ENCODE results near the gene MEAK7. TPM values are rescaled to one million over a fixed set of nuclear protein-coding genes. Genes with fewer than 3 reads are reported as not detected.
"Not testable (repeated sequence)": the region's sequence is repeated elsewhere in the genome, so short reads cannot be mapped to it uniquely, and the experiment has no call there.

MEAK7 gene
- total RNA-seq, 1 experiment from 2014 or later, result 62.3 TPM

DNA sequence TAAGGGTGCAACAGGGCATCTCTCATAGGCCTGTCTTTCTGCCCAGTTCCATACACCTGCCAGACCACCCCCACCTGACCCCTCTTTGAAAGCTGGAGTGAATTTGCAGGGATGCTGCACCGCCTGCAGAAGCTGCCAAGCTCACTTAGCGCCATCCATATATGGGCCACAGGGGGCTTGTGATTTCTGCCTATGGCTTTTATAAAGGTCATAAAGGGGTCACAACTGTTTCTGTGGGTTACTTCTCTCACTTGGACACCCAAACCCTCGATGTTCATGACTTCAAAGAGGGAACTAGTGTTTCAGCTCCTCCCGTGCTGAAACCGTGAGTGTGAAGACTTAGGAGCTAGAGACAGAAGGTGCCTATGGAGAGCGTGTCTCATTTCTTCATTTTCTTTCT lies 23.9 kb upstream of the MEAK7 start:
- intact Hi-C loops (cut with micrococcal nuclease), result no loop called here
- POLR2A ChIA-PET, result no interaction called here
- Mint-ChIP-seq H3K27me3 (ENCODE audit: insufficient read depth, unreplicated experiment) (no peaks in the 10 kb centered on the region), H3K27ac (ENCODE audit: low read depth, unreplicated experiment) (no peak overlapping the region), H3K4me1 (ENCODE audit: insufficient read depth, unreplicated experiment) (peaks cover 19% of the 10 kb centered on the region), H3K9me3 (ENCODE audit: unreplicated experiment) (peaks cover 10% of the 10 kb centered on the region), H3K4me3 (ENCODE audit: unreplicated experiment) (no peak overlapping the region), H3K36me3 (ENCODE audit: insufficient read depth, unreplicated experiment) (no peaks in the 10 kb centered on the region)
- no TSS peak for BruUV-seq (replicated peaks)
- TF ChIP-seq CTCF (IDR thresholded peaks at IDR 0.05; ENCODE audit: unreplicated experiment), result no peak
- no peak for DNase-seq (ENCODE audit: unreplicated experiment)
- CTCF ChIA-PET, result interaction anchor here (0.7 to 1.6 kb wide), 4 partner anchors 16 to 198 kb away, joined by 3 to 7 read pairs (median 4); no protein-coding TSS in a partner anchor

DNA sequence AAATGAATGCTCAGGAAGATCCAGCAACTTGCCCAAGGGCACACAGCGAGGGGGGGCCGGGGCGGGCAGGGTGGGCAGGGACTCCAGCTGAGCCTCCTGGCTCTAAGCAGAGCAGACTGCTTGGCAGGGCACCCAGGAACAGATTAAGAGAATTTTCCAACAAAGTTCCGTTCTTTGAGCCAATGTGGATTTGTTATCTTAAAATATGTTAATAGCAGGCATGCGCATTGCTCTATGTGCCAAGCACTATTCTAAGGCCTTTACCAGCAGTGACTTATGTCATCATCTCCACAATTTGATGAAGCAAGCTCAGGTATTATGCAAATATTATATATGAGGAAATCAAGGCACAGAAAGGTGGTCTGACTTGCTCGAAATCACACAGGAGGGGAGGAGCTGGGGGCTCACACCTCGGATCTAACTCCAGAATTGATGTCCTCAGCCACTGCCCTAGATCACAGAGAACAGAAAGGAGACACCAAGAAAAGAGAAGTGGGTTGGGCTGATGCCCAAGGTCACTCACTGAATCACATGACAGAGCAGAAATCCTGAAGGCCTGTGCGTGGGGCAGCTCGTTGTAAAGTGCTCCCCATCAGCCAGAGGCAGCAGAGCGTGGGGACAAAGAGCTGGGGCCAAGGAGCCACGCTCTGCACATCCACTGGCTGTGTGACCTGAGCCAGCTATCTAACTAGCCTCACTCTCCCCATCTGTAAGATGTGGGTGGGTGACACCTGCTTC lies 23.2 kb upstream of the MEAK7 start:
- H3K36me3 Mint-ChIP-seq (ENCODE audit: insufficient read depth, unreplicated experiment), result no peaks in the 10 kb centered on the region
- H3K27me3 Mint-ChIP-seq (ENCODE audit: insufficient read depth, unreplicated experiment), result no peaks in the 10 kb centered on the region
- no peak overlapping the region for H3K4me3 Mint-ChIP-seq (ENCODE audit: unreplicated experiment)
- no peak for TF ChIP-seq CTCF (IDR thresholded peaks at IDR 0.05; ENCODE audit: unreplicated experiment)
- intact Hi-C loops (cut with micrococcal nuclease), result no loop called here
- peaks cover 10% of the 10 kb centered on the region for H3K9me3 Mint-ChIP-seq (ENCODE audit: unreplicated experiment)
- ChIA-PET POLR2A (interaction anchor here (0.6 kb wide), 1 partner anchor 9 kb away, joined by 3 read pairs; no protein-coding TSS in a partner anchor), CTCF (interaction anchor here (0.7 to 1.6 kb wide), 5 partner anchors 17 to 199 kb away, joined by 3 to 7 read pairs (median 4); no protein-coding TSS in a partner anchor)
- H3K27ac Mint-ChIP-seq (ENCODE audit: low read depth, unreplicated experiment), result no peak overlapping the region
- no peak for DNase-seq (ENCODE audit: unreplicated experiment)
- peaks cover 17% of the 10 kb centered on the region for H3K4me1 Mint-ChIP-seq (ENCODE audit: insufficient read depth, unreplicated experiment)
- BruUV-seq (replicated peaks), result no TSS peak

DNA sequence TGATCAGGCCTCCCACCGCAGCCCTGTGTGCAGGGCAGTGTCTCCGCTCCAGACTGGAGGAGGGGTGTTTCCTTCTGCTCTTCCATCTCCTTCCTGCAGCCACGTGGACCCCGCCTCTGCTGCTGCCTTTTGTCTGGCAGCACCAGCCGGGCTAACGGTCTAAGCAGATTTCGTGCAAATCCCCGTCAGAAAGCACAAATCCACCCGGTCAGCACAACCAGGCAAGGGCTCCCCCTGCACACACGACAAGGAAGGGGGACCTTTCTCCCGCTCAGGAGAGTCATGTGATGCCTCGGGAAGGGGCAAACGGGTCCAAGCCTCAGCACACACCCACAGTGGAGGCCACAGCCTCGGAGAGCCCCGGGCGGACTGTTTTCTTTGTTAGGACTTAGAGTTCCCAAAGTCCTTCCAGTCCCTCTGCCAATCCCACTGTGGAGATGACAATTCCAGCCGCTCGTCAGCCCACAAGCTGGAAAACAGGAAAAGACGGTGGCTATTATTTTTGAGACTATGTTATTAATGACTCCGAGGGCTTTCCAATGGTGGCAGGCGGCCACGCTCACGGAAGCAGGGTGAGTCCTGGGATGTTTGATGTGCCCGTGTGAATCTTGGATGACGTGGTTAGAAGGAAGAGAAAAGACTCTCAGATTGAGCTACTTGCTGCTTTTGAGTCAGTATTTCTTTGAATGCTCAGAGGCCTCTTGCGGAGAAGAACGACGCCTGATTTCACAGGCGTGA lies 22.5 kb upstream of the MEAK7 start:
- ChIA-PET CTCF (interaction anchor here (0.6 to 1.6 kb wide), 5 partner anchors 16 to 540 kb away, joined by 3 to 7 read pairs (median 4); no protein-coding TSS in a partner anchor), POLR2A (interaction anchor here (0.6 kb wide), 1 partner anchor 9 kb away, joined by 3 read pairs; no protein-coding TSS in a partner anchor)
- Mint-ChIP-seq H3K36me3 (ENCODE audit: insufficient read depth, unreplicated experiment) (no peaks in the 10 kb centered on the region), H3K4me1 (ENCODE audit: insufficient read depth, unreplicated experiment) (peaks cover 10% of the 10 kb centered on the region), H3K9me3 (ENCODE audit: unreplicated experiment) (peaks cover 10% of the 10 kb centered on the region), H3K27me3 (ENCODE audit: insufficient read depth, unreplicated experiment) (no peaks in the 10 kb centered on the region), H3K4me3 (ENCODE audit: unreplicated experiment) (no peak overlapping the region), H3K27ac (ENCODE audit: low read depth, unreplicated experiment) (no peak overlapping the region)
- no peak for TF ChIP-seq CTCF (IDR thresholded peaks at IDR 0.05; ENCODE audit: unreplicated experiment)
- BruUV-seq (replicated peaks), result no TSS peak
- DNase-seq (ENCODE audit: unreplicated experiment), result no peak
- intact Hi-C loops (cut with micrococcal nuclease), result no loop called here

DNA sequence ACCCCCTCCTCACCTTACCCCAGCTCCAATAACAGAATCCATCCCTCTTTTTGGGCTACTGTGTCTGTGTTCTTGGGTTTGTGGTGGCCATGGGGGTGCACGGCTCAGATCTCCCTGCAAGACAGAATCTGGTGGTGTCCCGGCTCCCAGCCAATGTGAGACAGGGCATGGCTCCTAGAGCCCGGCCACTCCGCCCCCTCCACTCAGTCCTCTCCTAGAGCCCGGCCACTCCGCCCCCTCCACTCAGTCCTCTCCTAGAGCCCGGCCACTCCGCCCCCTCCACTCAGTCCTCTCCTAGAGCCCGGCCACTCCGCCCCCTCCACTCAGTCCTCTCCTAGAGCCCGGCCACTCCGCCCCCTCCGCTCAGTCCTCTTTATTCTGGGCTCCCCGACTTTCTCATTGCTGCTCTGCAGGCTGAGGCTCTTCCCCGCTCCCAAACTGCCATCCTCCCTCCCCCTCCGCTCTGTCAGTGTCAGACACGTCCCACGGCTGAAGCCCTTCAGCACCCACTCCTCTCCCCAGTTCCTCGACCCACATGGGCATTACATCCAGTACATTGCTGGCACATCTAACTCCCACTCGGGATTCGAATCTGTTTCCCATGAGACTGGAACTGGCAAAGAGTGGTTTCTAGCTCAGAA lies 20.6 kb upstream of the MEAK7 start:
- H3K27ac Mint-ChIP-seq (ENCODE audit: low read depth, unreplicated experiment); DNase-seq (ENCODE audit: unreplicated experiment); H3K9me3 Mint-ChIP-seq (ENCODE audit: unreplicated experiment); H3K4me3 Mint-ChIP-seq (ENCODE audit: unreplicated experiment); POLR2A ChIA-PET; H3K4me1 Mint-ChIP-seq (ENCODE audit: insufficient read depth, unreplicated experiment); H3K36me3 Mint-ChIP-seq (ENCODE audit: insufficient read depth, unreplicated experiment); BruUV-seq (replicated peaks); intact Hi-C loops (cut with micrococcal nuclease); H3K27me3 Mint-ChIP-seq (ENCODE audit: insufficient read depth, unreplicated experiment): not testable (repeated sequence)
- CTCF ChIA-PET, result interaction anchor here (1.0 to 1.2 kb wide), 3 partner anchors 8 to 15 kb away, joined by 3 read pairs; no protein-coding TSS in a partner anchor

Measured in MCF 10A (cell line).